Measurements from ENCODE around the gene CDH16. TPM values are rescaled to one million over a fixed set of nuclear protein-coding genes. Genes with fewer than 3 reads are reported as not detected.
"Not testable (repeated sequence)": the region's sequence is repeated elsewhere in the genome, so short reads cannot be mapped to it uniquely, and the experiment has no call there.

The CDH16 gene
- total RNA-seq, 2 donors from 2014 or later: not detected

DNA sequence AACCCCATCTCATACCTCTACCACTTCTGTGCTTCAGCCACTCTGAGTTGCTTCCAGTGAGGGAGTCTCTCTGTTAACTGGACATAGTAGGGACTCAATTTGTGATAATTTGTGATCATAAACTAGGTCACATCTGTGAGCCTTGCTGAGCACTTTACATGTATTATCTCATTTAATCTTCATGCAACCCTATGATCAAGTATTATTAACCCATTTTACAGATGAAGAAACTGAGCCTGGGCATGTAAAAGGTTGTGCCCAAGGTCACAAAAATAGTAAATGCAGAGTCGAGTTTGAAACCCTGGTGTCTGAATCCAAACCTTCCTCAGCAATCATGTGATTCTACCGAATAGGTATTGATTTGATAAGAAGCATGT, 19.8 kb downstream of the CDH16 start:
- H3K27ac ChIP-seq (ENCODE audit: low read depth, low read length): no peak overlapping the region
- no peaks in the 10 kb centered on the region for H3K27me3 ChIP-seq (ENCODE audit: control insufficient read depth, insufficient read depth, low read length, poor library complexity, severe bottlenecking)
- H3K9me3 Mint-ChIP-seq: no peaks in the 10 kb centered on the region
- H3K4me1 Mint-ChIP-seq: peaks cover 15% of the 10 kb centered on the region
- no peak for DNase-seq
- peaks cover 7% of the 10 kb centered on the region for H3K27me3 Mint-ChIP-seq (ENCODE audit: insufficient read depth)
- H3K4me1 ChIP-seq (ENCODE audit: control insufficient read depth, insufficient read depth, low read length): peaks cover 10% of the 10 kb centered on the region
- no peak overlapping the region for H3K4me3 Mint-ChIP-seq
- H3K9ac ChIP-seq (ENCODE audit: extremely low read depth, low read length, poor library complexity, severe bottlenecking): no peak overlapping the region
- H3K4me3 ChIP-seq (ENCODE audit: low read length): no peak overlapping the region
- H3K9me3 ChIP-seq (ENCODE audit: control insufficient read depth, low read length): no peaks in the 10 kb centered on the region
- H3K27ac Mint-ChIP-seq: no peak overlapping the region
- H3K36me3 Mint-ChIP-seq (ENCODE audit: low read depth): no peaks in the 10 kb centered on the region
- TF ChIP-seq, protein P1, sequence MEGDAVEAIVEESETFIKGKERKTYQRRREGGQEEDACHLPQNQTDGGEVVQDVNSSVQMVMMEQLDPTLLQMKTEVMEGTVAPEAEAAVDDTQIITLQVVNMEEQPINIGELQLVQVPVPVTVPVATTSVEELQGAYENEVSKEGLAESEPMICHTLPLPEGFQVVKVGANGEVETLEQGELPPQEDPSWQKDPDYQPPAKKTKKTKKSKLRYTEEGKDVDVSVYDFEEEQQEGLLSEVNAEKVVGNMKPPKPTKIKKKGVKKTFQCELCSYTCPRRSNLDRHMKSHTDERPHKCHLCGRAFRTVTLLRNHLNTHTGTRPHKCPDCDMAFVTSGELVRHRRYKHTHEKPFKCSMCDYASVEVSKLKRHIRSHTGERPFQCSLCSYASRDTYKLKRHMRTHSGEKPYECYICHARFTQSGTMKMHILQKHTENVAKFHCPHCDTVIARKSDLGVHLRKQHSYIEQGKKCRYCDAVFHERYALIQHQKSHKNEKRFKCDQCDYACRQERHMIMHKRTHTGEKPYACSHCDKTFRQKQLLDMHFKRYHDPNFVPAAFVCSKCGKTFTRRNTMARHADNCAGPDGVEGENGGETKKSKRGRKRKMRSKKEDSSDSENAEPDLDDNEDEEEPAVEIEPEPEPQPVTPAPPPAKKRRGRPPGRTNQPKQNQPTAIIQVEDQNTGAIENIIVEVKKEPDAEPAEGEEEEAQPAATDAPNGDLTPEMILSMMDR (conservative IDR thresholded peaks at IDR 0.05): no peak
- H3K36me3 ChIP-seq (ENCODE audit: control insufficient read depth, insufficient read depth, low read length): no peaks in the 10 kb centered on the region
- WGBS, 2 experiments (ENCODE audit: insufficient coverage in 1 of 2, insufficient read length in 1 of 2): 94 to 100% methylated on average over 2 of the region's 2 CpGs

DNA sequence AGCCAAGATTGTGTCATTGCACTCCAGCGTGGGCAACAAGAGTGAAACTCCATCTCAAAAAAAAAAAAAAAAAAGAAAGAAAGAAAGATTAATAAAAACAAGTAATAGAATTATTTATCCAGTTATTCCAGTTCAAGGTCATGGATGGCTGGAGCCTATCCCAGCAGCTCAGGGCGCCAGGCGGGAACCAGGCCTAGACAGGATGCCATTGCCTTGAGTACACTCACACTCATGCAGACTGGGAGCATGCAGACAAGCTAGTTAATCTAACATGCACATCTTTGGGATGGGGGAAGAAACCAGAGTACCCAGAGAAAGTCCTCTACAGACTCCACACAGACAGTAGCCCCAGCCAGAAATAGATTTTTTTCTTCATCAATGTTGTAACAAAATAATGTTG, 20.5 kb downstream of the CDH16 start:
- H3K4me1 Mint-ChIP-seq: peaks cover 15% of the 10 kb centered on the region
- Histone ChIP-seq H3K9me3 (ENCODE audit: control insufficient read depth, low read length) (no peaks in the 10 kb centered on the region), H3K4me3 (ENCODE audit: low read length) (no peak overlapping the region), H3K36me3 (ENCODE audit: control insufficient read depth, insufficient read depth, low read length) (no peaks in the 10 kb centered on the region), H3K27ac (ENCODE audit: low read depth, low read length) (no peak overlapping the region), H3K4me1 (ENCODE audit: control insufficient read depth, insufficient read depth, low read length) (peaks cover 10% of the 10 kb centered on the region), H3K9ac (ENCODE audit: extremely low read depth, low read length, poor library complexity, severe bottlenecking) (no peak overlapping the region), H3K27me3 (ENCODE audit: control insufficient read depth, insufficient read depth, low read length, poor library complexity, severe bottlenecking) (no peaks in the 10 kb centered on the region)
- DNase-seq: no peak
- no peak overlapping the region for H3K4me3 Mint-ChIP-seq
- H3K9me3 Mint-ChIP-seq: no peaks in the 10 kb centered on the region
- H3K36me3 Mint-ChIP-seq (ENCODE audit: low read depth): no peaks in the 10 kb centered on the region
- peaks cover 7% of the 10 kb centered on the region for H3K27me3 Mint-ChIP-seq (ENCODE audit: insufficient read depth)
- WGBS, 2 experiments (ENCODE audit: insufficient coverage in 1 of 2, insufficient read length in 1 of 2): 95 to 100% methylated on average over 1 to 2 of the region's 3 CpGs
- no peak overlapping the region for H3K27ac Mint-ChIP-seq
- TF ChIP-seq, protein P1 (conservative IDR thresholded peaks at IDR 0.05): no peak

DNA sequence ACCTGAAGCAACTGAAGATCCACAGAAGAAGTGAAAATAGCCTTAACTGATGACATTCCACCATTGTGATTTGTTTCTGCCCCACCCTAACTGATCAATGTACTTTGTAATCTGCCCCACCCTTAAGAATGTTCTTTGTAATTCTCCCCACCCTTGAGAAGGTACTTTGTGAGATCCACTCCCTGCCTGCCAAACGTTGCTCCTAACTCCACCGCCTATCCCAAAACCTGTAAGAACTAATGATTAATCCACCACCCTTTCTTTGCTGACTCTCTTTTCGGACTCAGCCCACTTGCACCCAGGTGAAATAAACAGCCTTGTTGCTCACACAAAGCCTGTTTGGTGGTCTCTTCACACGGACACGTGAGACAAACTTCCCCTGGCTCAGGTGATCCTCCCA, 22.0 kb downstream of the CDH16 start:
- H3K9me3 ChIP-seq (ENCODE audit: control insufficient read depth, low read length); H3K4me1 ChIP-seq (ENCODE audit: control insufficient read depth, insufficient read depth, low read length); H3K27ac Mint-ChIP-seq: not testable (repeated sequence)

DNA sequence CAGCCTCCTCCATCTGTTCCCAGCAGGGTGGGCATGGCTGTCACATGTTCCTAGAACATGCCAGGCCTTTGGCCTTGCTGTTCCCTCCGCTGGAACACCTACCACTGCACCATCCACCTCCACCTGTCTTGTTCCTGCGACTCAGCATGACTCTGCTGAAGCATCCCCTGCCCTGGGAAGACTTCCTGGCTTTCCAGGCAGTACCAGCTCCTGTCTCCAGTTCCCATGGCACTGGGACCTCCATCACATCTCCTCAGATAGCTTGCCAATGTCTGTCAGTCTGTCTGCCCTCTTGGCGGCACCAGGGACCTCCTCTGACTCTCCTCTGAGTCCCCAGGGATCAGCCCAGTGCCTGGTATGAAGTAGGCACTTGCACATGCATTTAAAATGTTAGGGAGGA, 22.7 kb downstream of the CDH16 start:
- Histone ChIP-seq H3K9me3 (ENCODE audit: control insufficient read depth, low read length) (no peaks in the 10 kb centered on the region), H3K4me1 (ENCODE audit: control insufficient read depth, insufficient read depth, low read length) (peaks cover 10% of the 10 kb centered on the region), H3K9ac (ENCODE audit: extremely low read depth, low read length, poor library complexity, severe bottlenecking) (no peak overlapping the region), H3K36me3 (ENCODE audit: control insufficient read depth, insufficient read depth, low read length) (peaks cover 5% of the 10 kb centered on the region), H3K4me3 (ENCODE audit: low read length) (no peak overlapping the region), H3K27me3 (ENCODE audit: control insufficient read depth, insufficient read depth, low read length, poor library complexity, severe bottlenecking) (no peaks in the 10 kb centered on the region), H3K27ac (ENCODE audit: low read depth, low read length) (no peak overlapping the region)
- Mint-ChIP-seq H3K27ac (peak overlapping the region; percentile 10), H3K4me3 (no peak overlapping the region), H3K4me1 (peaks cover 15% of the 10 kb centered on the region), H3K36me3 (ENCODE audit: low read depth) (no peaks in the 10 kb centered on the region), H3K9me3 (no peaks in the 10 kb centered on the region), H3K27me3 (ENCODE audit: insufficient read depth) (peaks cover 7% of the 10 kb centered on the region)
- WGBS, 2 experiments (ENCODE audit: insufficient coverage in 1 of 2, insufficient read length in 1 of 2): 89 to 100% methylated on average over 1 to 3 of the region's 3 CpGs
- TF ChIP-seq, protein P1 (conservative IDR thresholded peaks at IDR 0.05): no peak
- no peak for DNase-seq

More for the DNA sequence above, 22.0 kb downstream of the CDH16 start:
- H3K27me3 ChIP-seq (ENCODE audit: control insufficient read depth, insufficient read depth, low read length, poor library complexity, severe bottlenecking); H3K4me3 ChIP-seq (ENCODE audit: low read length); H3K36me3 Mint-ChIP-seq (ENCODE audit: low read depth); H3K27ac ChIP-seq (ENCODE audit: low read depth, low read length); H3K9me3 Mint-ChIP-seq; H3K9ac ChIP-seq (ENCODE audit: extremely low read depth, low read length, poor library complexity, severe bottlenecking); H3K27me3 Mint-ChIP-seq (ENCODE audit: insufficient read depth); DNase-seq; H3K36me3 ChIP-seq (ENCODE audit: control insufficient read depth, insufficient read depth, low read length); H3K4me3 Mint-ChIP-seq: not testable (repeated sequence)
- 64 to 75% methylated on average over 3 to 5 of the region's 5 CpGs for WGBS, 2 experiments (ENCODE audit: insufficient coverage in 1 of 2, insufficient read length in 1 of 2)
- peaks cover 15% of the 10 kb centered on the region for H3K4me1 Mint-ChIP-seq

Measured in endodermal cell (in vitro differentiated cells).